ENCODE results near the gene MBIP. TPM values are rescaled to one million over a fixed set of nuclear protein-coding genes. Genes with fewer than 3 reads are reported as not detected.

The MBIP gene
- total RNA-seq, 4 donors from 2014 or later: 17.2 to 35.8 (median 21.0) TPM

GRCh38 chr14:36258241-36258640 lies 62.2 kb downstream of the MBIP start:
- intact Hi-C loops (cut with DNase I; ENCODE audit: low total_unique reads): no loop called here
- no peak for DNase-seq (ENCODE audit: low spot score in 2 of 2)
- TF ChIP-seq, protein P1, sequence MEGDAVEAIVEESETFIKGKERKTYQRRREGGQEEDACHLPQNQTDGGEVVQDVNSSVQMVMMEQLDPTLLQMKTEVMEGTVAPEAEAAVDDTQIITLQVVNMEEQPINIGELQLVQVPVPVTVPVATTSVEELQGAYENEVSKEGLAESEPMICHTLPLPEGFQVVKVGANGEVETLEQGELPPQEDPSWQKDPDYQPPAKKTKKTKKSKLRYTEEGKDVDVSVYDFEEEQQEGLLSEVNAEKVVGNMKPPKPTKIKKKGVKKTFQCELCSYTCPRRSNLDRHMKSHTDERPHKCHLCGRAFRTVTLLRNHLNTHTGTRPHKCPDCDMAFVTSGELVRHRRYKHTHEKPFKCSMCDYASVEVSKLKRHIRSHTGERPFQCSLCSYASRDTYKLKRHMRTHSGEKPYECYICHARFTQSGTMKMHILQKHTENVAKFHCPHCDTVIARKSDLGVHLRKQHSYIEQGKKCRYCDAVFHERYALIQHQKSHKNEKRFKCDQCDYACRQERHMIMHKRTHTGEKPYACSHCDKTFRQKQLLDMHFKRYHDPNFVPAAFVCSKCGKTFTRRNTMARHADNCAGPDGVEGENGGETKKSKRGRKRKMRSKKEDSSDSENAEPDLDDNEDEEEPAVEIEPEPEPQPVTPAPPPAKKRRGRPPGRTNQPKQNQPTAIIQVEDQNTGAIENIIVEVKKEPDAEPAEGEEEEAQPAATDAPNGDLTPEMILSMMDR (IDR thresholded peaks at IDR 0.05): no peak
- no peak for TF ChIP-seq POLR2A (IDR thresholded peaks at IDR 0.05)
- 63 to 66% methylated on average over 3 of the region's 3 CpGs for WGBS, 2 donors
- no peak overlapping the region for H3K4me3 ChIP-seq (ENCODE audit: low read depth, poor library complexity, severe bottlenecking)

- H3K4me3 ChIP-seq (ENCODE audit: low read depth, poor library complexity, severe bottlenecking): no peak overlapping the region
- TF ChIP-seq, protein P1 (IDR thresholded peaks at IDR 0.05): no peak
- TF ChIP-seq POLR2A (IDR thresholded peaks at IDR 0.05): no peak
- 24 to 37% methylated on average over 7 of the region's 7 CpGs for WGBS, 2 donors
- intact Hi-C loops (cut with DNase I; ENCODE audit: low total_unique reads): no loop called here
- peak in 1 of 2 donors; percentile 56 for DNase-seq (ENCODE audit: low spot score in 2 of 2)
Measured at GRCh38 chr14:36256126-36256801, 64.2 kb downstream of the MBIP start.

DNA sequence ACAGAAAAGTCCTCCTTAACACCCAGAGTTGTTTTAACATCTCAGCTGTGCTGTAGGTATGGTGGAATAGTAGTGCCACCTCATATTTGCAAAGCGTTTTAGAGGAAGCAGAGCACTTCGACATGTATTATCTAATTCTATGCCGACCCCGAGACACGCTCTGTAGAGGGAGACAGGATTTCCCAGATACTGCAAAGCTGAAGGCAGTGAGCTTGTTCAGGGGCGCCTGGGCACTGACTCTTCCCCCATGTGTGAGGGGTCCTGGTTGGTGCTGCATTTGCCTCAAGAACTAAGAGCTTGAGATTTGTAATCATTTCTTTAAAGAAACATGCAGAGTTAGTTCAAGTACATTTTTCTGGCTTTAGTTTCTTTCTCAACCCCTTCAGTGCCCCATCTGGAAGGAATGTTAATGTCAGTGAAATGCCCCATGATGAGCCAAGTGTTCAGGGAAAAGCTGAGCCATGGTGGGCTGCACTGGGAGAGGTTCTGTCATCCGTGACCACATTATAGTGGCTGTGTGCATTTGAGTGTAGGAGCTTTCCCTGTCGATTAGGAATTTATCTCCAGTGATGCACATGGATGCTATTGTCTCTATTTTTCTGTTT lies 66.3 kb downstream of the MBIP start:
- 79 to 81% methylated on average over 8 of the region's 8 CpGs for WGBS, 2 donors
- H3K4me3 ChIP-seq (ENCODE audit: low read depth, poor library complexity, severe bottlenecking): no peak overlapping the region
- DNase-seq (ENCODE audit: low spot score in 2 of 2): no peak
- TF ChIP-seq, protein P1 (IDR thresholded peaks at IDR 0.05): no peak
- TF ChIP-seq POLR2A (IDR thresholded peaks at IDR 0.05): no peak
- intact Hi-C loops (cut with DNase I; ENCODE audit: low total_unique reads): no loop called here

Other genes with a start within 250 kb of the MBIP start
- gene PTCSC3, start 143.9 kb downstream of the MBIP start, total RNA-seq: not detected
- gene NKX2-1, start 199.6 kb upstream of the MBIP start, total RNA-seq: not detected